Transverse colon (tissue), 4 donors: Measurements from ENCODE around the gene MLLT1. TPM values are rescaled to one million over a fixed set of nuclear protein-coding genes. Genes with fewer than 3 reads are reported as not detected.
A peak's percentile ranks its signal among the peaks of the same experiment; 100 is the strongest.

Source experiments
- DNase-seq: peaks from one replicate; pipeline ENCODE4 v3.0.0-alpha.2; 2019
- H3K27ac ChIP-seq, 4 donors: fragments of 200-600 bp; sonication (generic); 2 replicates each; pipeline ENCODE4 v1.5.1; 2016 to 2018; ENCODE audit warnings: inconsistent platforms in 4 of 4
- H3K27me3 ChIP-seq: fragments of 200-600 bp; sonication (generic); 2 replicates; pipeline ENCODE4 v1.5.1; 2017; ENCODE audit warnings: inconsistent platforms
- H3K36me3 ChIP-seq, 4 donors: fragments of 200-600 bp; sonication (generic); 2 replicates each; pipeline ENCODE4 v1.5.1; 2017 to 2019; ENCODE audit warnings: inconsistent platforms in 4 of 4
- H3K4me1 ChIP-seq, 4 donors: fragments of 200-600 bp; sonication (generic); 2 replicates each; pipeline ENCODE4 v1.5.1; 2017 to 2020; ENCODE audit warnings: inconsistent platforms in 4 of 4
- H3K4me3 ChIP-seq, 4 donors: fragments of 200-600 bp; sonication (generic); 1 replicate in 1 of 4; 2 replicates in 3 of 4; pipeline versions ENCODE4 v1.5.1 to v1.6.1; 2017 to 2019; ENCODE audit warnings: inconsistent platforms in 4 of 4
- H3K9me3 ChIP-seq, 2 donors: fragments of 200-600 bp; sonication (generic); 2 replicates each; pipeline ENCODE4 v1.5.1; 2017 to 2019; ENCODE audit warnings: inconsistent platforms in 2 of 2
- CTCF ChIP-seq, 5 experiments: fragments of 200-600 bp in 3 of 5; fragments of 450-650 bp in 2 of 5; sonication (generic) in 3 of 5; IDR thresholded peaks; 1 replicate in 2 of 5; 2 replicates in 3 of 5; pipeline ENCODE4 v1.5.1; 2016 to 2017; ENCODE audit warnings: antibody characterized with exemption in 5 of 5, inconsistent platforms in 3 of 5, mild to moderate bottlenecking in 2 of 5, moderate library complexity in 1 of 5
- EP300 ChIP-seq: sonication (generic); formaldehyde crosslinking; IDR thresholded peaks from one replicate; pipeline ENCODE4 v1.6.1; 2017; ENCODE audit warnings: antibody characterized with exemption, low read depth
- POLR2A ChIP-seq: fragments of 450-650 bp; IDR thresholded peaks from one replicate; pipeline ENCODE4 v1.6.1; 2016; ENCODE audit warnings: antibody characterized with exemption, mild to moderate bottlenecking, moderate library complexity
- POLR2AphosphoS5 ChIP-seq, 3 donors: sonication (generic); formaldehyde crosslinking; IDR thresholded peaks; one replicate each; pipeline ENCODE4 v1.6.1; 2016; ENCODE audit warnings: antibody characterized with exemption in 3 of 3
- WGBS, 2 donors: methylation state at CpG; one replicate each; pipeline ENCODE4 v1.1.5; 2018; ENCODE audit warnings: low coverage in 1 of 2; 5-methylcytosine and 5-hydroxymethylcytosine counted together
- in situ Hi-C, 4 donors: fragments of 200-750 bp; cut with MboI; loops; one replicate each; pipeline versions ENCODE4 v1.15.0 to v1.15.1; 2017; ENCODE audit warnings: low sequenced_read_pairs in 3 of 4, low pct_ligation_motif_present in 1 of 4, low pct_unique_long_range_greater_than_20kb in 1 of 4
- intact Hi-C: fragments of 100-400 bp; cut with DNase I; formaldehyde crosslinking; loops from one replicate; pipeline ENCODE4 v1.15.1; 2023; ENCODE audit warnings: low total_unique reads
- total RNA-seq, 4 donors: library from RNA; depleted of rRNA; stranded (reverse); fragments of >200 nt; gene quantifications; one replicate each; pipeline ENCODE4 v1.1.0, GENCODE V29; 2016

Gene MLLT1
- total RNA-seq, 4 donors from 2014 or later = 12.3 to 34.6 (median 19.7) TPM

DNA sequence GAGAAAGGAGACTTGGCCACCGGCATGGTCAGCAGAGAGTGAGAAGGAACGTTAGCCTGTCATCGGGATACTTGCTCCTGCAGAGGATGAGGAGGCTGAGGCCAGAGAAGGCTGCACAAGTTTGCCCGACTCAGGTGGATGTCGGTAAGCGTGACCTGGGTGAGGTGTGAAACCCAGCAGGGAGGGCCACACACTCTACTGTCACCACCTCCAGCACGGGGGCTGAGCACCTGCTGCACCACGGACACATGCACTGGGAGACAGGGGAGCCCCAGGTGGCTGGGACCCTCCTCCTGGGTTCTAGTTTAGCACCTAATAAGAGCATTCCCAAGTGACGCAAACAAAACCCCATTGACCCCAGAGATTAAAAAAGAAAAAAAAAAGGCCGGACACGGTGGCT lies 17.3 kb downstream of the MLLT1 start:
- intact Hi-C loops (no loop called here), in situ Hi-C loops (no loop called here)
- 80 to 96% methylated on average over 2 to 11 of the region's 11 CpGs for WGBS, 2 donors

GRCh38 chr19:6261883-6262282 lies 17.9 kb downstream of the MLLT1 start:
- peaks cover 0 to 22% (median 11%) of the 10 kb centered on the region in 4 donors for H3K4me1 ChIP-seq
- no peaks in the 10 kb centered on the region for H3K9me3 ChIP-seq
- no peak overlapping the region for H3K27ac ChIP-seq
- DNase-seq = no peak
- H3K4me3 ChIP-seq = no peak overlapping the region
- TF ChIP-seq POLR2A = no peak
- TF ChIP-seq EP300 = no peak
- TF ChIP-seq POLR2AphosphoS5 (IDR thresholded peaks at IDR 0.05) = no peak
- no peak for TF ChIP-seq CTCF (IDR thresholded peaks at IDR 0.05)
- no peaks in the 10 kb centered on the region for H3K36me3 ChIP-seq
- H3K27me3 ChIP-seq = no peaks in the 10 kb centered on the region
- intact Hi-C loops (no loop called here), in situ Hi-C loops (no loop called here)
- 62 to 86% methylated on average over 4 to 15 of the region's 15 CpGs for WGBS, 2 donors

More for the DNA sequence above, 17.3 kb downstream of the MLLT1 start:
- no peak for TF ChIP-seq POLR2AphosphoS5 (IDR thresholded peaks at IDR 0.05)
- TF ChIP-seq CTCF (IDR thresholded peaks at IDR 0.05) = no peak
- no peak for TF ChIP-seq EP300
- no peak for TF ChIP-seq POLR2A
- Histone ChIP-seq H3K27me3 (no peaks in the 10 kb centered on the region), H3K4me3 (no peak overlapping the region), H3K36me3 (no peaks in the 10 kb centered on the region), H3K9me3 (no peaks in the 10 kb centered on the region), H3K4me1 (peaks cover 0 to 22% (median 11%) of the 10 kb centered on the region in 4 donors), H3K27ac (no peak overlapping the region)
- DNase-seq = no peak

DNA sequence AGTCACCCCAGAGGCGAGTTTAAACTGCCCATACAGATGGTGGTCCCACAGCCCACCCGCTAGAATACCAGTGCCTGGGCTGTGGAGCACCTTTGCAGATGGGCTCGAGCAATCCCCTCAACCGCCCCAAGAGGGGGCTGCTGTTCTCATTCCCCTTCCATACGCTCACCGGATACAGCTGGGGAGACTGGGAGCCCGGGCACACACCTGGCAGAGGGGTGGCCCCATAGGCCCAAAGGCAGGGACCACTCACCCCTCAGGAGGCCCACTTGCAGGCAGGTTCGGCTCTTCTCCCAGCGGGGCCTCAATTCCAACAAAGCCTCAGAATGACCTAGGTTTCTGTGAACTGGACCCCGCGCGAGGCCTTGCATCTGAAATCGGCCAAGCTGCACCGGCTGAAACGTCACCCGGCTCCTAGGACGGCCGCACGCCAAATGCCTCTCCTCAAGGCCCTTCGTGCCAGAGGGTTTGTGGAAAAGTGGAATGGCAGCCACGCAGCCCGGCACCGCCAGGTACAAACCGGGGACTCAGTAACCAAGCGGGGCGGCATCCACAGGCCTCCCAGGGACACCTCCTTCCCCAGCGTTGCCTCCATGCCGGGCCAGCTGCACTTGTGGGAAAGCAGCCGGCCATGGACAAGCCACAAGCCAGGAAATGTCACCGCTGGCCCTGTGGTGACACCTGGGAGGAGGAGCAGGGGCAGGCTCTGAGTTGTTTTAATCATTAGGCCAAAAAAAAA lies 18.7 kb downstream of the MLLT1 start:
- no peak for DNase-seq
- Histone ChIP-seq H3K9me3 (no peaks in the 10 kb centered on the region), H3K27ac (no peak overlapping the region), H3K4me1 (peaks cover 0 to 22% (median 11%) of the 10 kb centered on the region in 4 donors), H3K36me3 (no peaks in the 10 kb centered on the region), H3K27me3 (no peaks in the 10 kb centered on the region), H3K4me3 (no peak overlapping the region)
- intact Hi-C loops (no loop called here), in situ Hi-C loops (no loop called here)
- TF ChIP-seq CTCF (IDR thresholded peaks at IDR 0.05) (peak in 3 of 5 experiments; percentile 34 to 43 (median 34)), POLR2A (no peak), EP300 (no peak)
- WGBS, 2 donors = 28 to 86% methylated on average over 3 to 29 of the region's 30 CpGs

DNA sequence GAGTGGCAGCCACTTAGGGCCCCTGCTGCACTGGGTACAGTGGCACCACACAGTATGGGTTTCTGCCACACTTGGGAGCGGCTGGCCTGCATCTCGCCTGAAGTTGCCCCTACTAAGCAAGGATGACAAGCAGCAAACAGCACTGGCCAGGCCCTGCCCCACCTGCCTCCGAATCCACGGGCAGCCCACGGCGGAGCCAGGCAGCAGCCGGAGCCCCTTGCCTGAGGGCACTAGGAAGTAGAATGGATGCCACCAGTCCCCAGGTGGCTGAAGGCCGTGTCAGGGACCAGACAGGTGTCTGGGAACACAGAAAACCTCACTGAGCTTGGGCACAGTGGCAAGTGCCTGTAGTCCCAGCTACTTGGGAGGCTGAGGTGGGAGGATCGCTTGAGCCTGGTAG lies 19.4 kb downstream of the MLLT1 start:
- no peaks in the 10 kb centered on the region for H3K36me3 ChIP-seq
- WGBS, 2 donors = 96% methylated on average over 9 of the region's 9 CpGs; no CpG with 5 or more reads in 1 of the 2 donors

More for the DNA sequence above, 19.4 kb downstream of the MLLT1 start:
- Histone ChIP-seq H3K27ac (no peak overlapping the region), H3K9me3 (no peaks in the 10 kb centered on the region), H3K27me3 (no peaks in the 10 kb centered on the region), H3K4me1 (peaks cover 0 to 20% (median 11%) of the 10 kb centered on the region in 4 donors), H3K4me3 (no peak overlapping the region)
- TF ChIP-seq POLR2A = no peak
- TF ChIP-seq POLR2AphosphoS5 (IDR thresholded peaks at IDR 0.05) = no peak
- TF ChIP-seq CTCF (IDR thresholded peaks at IDR 0.05) = no peak
- no peak for TF ChIP-seq EP300
- in situ Hi-C loops (no loop called here), intact Hi-C loops (no loop called here)
- no peak for DNase-seq
